Thyroid gland (tissue), 4 donors: ENCODE data around the gene SIPA1.

Source experiments
- CTCF ChIP-seq, 6 experiments: fragments of 200-600 bp in 3 of 6; fragments of 450-650 bp in 3 of 6; sonication (generic) in 3 of 6; IDR thresholded peaks; one replicate each; pipeline ENCODE4 v1.5.1; 2016 to 2019; ENCODE audit warnings: antibody characterized with exemption in 6 of 6, mild to moderate bottlenecking in 2 of 6, inconsistent platforms in 1 of 6, moderate library complexity in 1 of 6
- POLR2A ChIP-seq, 2 donors: fragments of 450-650 bp; IDR thresholded peaks; one replicate each; pipeline ENCODE4 v1.6.1; 2017; ENCODE audit warnings: antibody characterized with exemption in 2 of 2, mild to moderate bottlenecking in 2 of 2, moderate library complexity in 1 of 2

- TF ChIP-seq POLR2A (IDR thresholded peaks at IDR 0.05) (no peak), CTCF (IDR thresholded peaks at IDR 0.05) (no peak)
Observed at GRCh38 chr11:65623852-65624616, 13.9 kb upstream of the SIPA1 start.
